Neural cell (in vitro differentiated cells): ENCODE data around the gene SSBP4.

Experiments
- EP300 ChIP-seq: fragments of 450-650 bp; conservative IDR thresholded peaks from 2 replicates; pipeline ENCODE4 v1.6.1; 2014; ENCODE audit warnings: antibody characterized with exemption, mild to moderate bottlenecking, moderate library complexity; ENCODE audit not compliant: poor library complexity, severe bottlenecking
- EZH2 ChIP-seq: fragments of 200-600, 300-800 bp; shearing (Covaris generic), sonication (generic); IDR thresholded peaks from 2 replicates; pipeline ENCODE4 v1.6.1; 2014; ENCODE audit warnings: antibody characterized with exemption, low read length, borderline replicate concordance, mild to moderate bottlenecking; ENCODE audit not compliant: insufficient read depth, poor library complexity, severe bottlenecking
- TAF1 ChIP-seq: IDR thresholded peaks from 2 replicates; pipeline ENCODE4 v1.6.1; 2012; ENCODE audit warnings: low read depth
- TF ChIP-seq, protein P1 (sequence below): fragments of 450-650 bp; IDR thresholded peaks from 2 replicates; pipeline ENCODE4 v1.5.1; 2014; ENCODE audit warnings: antibody characterized with exemption, mild to moderate bottlenecking, moderate library complexity; ENCODE audit not compliant: poor library complexity, severe bottlenecking

DNA sequence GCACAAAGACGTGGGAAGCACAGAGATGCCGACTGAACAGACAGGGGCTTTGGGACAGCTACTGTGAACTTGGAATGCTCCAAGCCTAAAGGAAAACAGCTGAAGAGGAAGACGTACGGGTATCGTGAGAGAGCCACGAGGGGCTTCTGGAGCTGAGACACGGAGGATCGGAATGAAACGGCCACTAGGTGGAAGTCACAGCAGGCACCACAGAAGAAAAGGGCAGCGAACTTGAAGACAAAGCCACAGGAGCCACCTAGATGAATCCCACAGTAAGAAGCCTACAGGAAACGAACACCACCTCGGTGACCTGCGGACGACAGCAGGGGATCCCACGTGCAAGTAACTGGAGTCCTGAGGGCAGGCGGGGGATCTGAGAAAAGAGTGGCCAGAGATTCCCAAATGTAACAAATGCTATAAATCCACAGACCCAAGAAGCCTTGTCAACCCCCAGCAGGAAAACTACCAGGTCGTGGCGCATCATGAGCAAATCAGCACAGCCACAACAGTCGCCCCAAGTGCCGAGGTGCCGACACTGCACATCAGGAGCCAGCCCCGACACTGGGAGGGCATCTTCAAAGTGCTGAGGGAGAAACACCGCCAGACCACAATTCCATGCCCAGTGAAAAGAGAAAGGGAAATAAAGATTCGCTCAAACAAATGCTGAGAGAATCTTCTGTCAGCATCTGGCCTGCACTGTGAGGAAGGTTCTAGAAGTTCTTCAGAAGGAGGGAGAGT is 58.0 kb downstream of the SSBP4 start:
- no peak for TF ChIP-seq TAF1
- TF ChIP-seq, protein P1, sequence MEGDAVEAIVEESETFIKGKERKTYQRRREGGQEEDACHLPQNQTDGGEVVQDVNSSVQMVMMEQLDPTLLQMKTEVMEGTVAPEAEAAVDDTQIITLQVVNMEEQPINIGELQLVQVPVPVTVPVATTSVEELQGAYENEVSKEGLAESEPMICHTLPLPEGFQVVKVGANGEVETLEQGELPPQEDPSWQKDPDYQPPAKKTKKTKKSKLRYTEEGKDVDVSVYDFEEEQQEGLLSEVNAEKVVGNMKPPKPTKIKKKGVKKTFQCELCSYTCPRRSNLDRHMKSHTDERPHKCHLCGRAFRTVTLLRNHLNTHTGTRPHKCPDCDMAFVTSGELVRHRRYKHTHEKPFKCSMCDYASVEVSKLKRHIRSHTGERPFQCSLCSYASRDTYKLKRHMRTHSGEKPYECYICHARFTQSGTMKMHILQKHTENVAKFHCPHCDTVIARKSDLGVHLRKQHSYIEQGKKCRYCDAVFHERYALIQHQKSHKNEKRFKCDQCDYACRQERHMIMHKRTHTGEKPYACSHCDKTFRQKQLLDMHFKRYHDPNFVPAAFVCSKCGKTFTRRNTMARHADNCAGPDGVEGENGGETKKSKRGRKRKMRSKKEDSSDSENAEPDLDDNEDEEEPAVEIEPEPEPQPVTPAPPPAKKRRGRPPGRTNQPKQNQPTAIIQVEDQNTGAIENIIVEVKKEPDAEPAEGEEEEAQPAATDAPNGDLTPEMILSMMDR = no peak
- TF ChIP-seq EP300 = no peak
- TF ChIP-seq EZH2 = no peak
